Endothelial cell of umbilical vein (primary cell): Measurements from ENCODE around the gene CTNNA2.

Experiments
- CTCF ChIP-seq, 2 donors: IDR thresholded peaks; 1 replicate in 1 of 2; 2 replicates in 1 of 2; pipeline ENCODE4 v1.5.1; 2011; ENCODE audit warnings: low read length in 2 of 2, mild to moderate bottlenecking in 2 of 2, moderate library complexity in 2 of 2, control low read depth in 1 of 2, inconsistent platforms in 1 of 2, low read depth in 1 of 2; ENCODE audit not compliant: insufficient read depth in 1 of 2; ENCODE audit errors: extremely low read depth in 1 of 2
- EZH2 ChIP-seq: IDR thresholded peaks from 2 replicates; pipeline ENCODE4 v1.6.1; 2012; ENCODE audit warnings: borderline replicate concordance, low read depth, mild to moderate bottlenecking, moderate library complexity, low read length, inconsistent platforms; ENCODE audit not compliant: severe bottlenecking
- FOS ChIP-seq: IDR thresholded peaks from 2 replicates; pipeline ENCODE4 v1.6.1; 2011; ENCODE audit warnings: mild to moderate bottlenecking, low read length, moderate library complexity, borderline replicate concordance; ENCODE audit not compliant: insufficient read depth
- GATA2 ChIP-seq: IDR thresholded peaks from 2 replicates; pipeline ENCODE4 v1.7.0; 2011; ENCODE audit warnings: low read depth, mild to moderate bottlenecking, moderate library complexity, mixed read lengths, low read length; ENCODE audit not compliant: insufficient read length, insufficient read depth
- POLR2A ChIP-seq: IDR thresholded peaks from 2 replicates; pipeline ENCODE4 v1.6.1; 2012; ENCODE audit warnings: low read depth, mild to moderate bottlenecking, control low read depth, low read length
- POLR2AphosphoS5 ChIP-seq: IDR thresholded peaks from 2 replicates; pipeline ENCODE4 v1.6.1; 2012; ENCODE audit warnings: low read depth, mild to moderate bottlenecking, control low read depth, low read length, moderate library complexity; ENCODE audit not compliant: insufficient read depth
- TF ChIP-seq, protein P1 (sequence below): IDR thresholded peaks from 2 replicates; pipeline ENCODE4 v1.6.1; 2011; ENCODE audit not compliant: insufficient read depth, insufficient read length

- TF ChIP-seq POLR2A (no peak), POLR2AphosphoS5 (no peak), CTCF (IDR thresholded peaks at IDR 0.05; ENCODE audit: extremely low read depth in 1 of 2, insufficient read depth in 1 of 2, low read depth in 1 of 2, low read length in 2 of 2) (no peak), EZH2 (no peak), FOS (no peak), GATA2 (no peak)
- TF ChIP-seq, protein P1, sequence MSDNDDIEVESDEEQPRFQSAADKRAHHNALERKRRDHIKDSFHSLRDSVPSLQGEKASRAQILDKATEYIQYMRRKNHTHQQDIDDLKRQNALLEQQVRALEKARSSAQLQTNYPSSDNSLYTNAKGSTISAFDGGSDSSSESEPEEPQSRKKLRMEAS = no peak
Observed at GRCh38 chr2:80002568-80003157, 489.8 kb downstream of the CTNNA2 start.
